ENCODE measurements around the gene HDAC4.

Gene HDAC4

DNA sequence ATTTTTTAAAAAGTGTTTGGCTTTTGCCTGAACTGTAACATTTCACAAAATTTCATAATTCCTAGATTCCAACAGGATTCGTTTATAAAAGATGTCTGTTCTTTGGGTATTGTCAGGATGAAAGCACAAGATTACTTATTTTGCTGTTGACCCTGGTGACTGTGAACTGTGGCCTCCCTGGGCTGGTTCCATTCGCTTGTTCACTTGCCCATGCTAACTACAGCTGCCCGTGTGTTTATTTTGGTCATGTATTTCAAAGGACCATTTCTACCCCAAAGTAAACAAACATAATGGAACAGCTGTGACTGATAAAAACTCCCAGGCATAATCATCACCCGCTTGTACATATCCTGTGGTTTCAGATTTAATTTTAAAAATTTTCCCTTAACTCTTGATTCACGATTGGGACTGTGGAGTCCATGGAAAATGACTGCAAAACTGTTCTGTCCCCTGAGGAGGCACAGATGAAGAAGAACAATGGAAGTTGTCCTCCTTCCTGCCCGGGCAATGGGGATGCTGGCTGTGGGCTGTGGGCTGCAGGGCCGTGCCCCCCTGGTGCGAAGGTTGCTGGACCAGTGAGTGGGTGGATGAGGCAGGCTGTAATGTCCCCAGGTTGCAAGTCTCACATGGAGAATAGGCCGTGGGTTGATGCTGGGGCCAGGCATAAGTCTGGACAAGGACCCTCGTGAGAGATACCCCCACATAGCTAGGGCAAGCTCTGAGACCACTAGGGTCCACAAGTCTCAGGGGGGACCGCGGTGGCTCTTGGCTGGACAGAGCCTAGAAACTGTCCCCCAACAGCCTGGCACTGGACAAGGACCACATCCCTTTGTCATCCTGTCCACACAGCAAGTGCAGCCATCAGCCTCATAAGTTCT, 28.9 kb upstream of the HDAC4 start:
- no peak for DNase-seq (ENCODE audit: low spot score)

DNA sequence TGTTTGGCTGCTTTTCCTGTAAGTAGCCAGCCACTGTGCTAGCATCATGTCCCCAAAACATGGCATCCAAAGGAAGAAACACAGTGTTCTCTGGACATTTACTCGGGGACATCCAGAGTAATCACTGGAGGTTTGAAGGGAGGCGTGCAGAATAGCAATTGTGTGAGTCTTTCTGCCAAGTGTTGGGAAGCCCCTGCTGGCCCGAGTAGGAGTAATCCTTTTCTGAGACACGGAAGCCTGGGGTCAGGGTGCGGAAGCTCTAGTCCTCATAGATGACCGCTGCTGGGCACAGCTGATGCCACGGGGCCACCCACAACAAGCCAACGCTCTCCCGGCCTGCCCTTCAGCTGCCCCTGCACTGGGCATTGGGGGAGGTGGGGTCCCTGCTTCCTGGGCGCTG, 24.8 kb upstream of the HDAC4 start:
- no peak for DNase-seq (ENCODE audit: low spot score)

DNA sequence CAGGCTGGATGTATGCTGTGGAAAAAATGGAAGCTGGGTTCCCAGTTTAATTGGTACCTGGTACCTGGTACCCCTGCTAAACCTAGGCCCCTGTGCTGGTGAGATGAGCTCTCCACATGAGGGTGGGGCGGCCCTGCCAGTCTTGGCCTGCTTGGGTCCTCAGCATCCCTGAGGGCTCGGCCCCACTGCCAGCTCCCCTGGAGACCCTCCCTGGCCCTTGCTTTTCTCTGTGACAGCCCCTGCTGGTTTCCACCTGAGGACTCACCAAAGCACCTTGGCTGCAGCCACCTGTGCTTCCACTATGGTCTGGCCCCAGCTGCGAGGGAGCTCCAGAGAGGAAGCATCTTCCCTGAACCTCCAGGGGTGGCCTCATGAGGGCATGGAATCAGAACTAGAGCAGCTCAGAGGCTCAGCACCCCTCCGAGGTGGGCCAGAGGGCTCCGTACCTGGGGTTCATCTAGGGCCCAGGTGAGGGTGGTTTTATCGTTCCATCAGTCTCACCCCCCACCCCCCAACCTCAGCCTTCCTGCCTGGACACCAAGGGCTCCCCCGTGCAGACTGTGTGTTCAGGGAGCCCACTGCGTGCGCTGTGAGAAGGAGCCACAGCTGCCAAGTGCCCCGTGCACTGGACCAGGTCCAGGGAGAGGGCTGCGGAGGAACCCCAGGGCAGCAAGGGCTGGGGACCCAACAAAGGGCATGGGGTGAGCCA, 23.7 kb upstream of the HDAC4 start:
- no peak for DNase-seq (ENCODE audit: low spot score)

DNA sequence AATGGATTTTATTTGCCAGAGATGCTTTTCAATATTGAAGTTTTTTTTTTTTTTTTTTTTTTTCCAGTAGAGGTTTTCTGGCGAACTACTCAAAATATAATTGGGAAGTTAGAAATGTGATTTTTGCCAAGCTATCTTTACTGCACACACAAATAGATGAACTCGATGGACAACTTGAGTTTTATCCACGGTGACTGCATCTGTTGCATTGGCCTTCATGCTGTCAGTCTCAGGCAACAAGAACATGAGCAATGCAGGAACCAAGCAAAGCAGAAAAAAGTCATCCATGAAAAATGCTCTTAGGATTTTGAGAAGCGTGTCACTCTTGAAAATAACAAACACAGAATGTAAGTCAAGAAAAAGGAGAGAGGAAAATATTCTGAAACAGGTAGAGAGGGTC, 22.7 kb upstream of the HDAC4 start:
- DNase-seq (ENCODE audit: low spot score) = no peak

DNA sequence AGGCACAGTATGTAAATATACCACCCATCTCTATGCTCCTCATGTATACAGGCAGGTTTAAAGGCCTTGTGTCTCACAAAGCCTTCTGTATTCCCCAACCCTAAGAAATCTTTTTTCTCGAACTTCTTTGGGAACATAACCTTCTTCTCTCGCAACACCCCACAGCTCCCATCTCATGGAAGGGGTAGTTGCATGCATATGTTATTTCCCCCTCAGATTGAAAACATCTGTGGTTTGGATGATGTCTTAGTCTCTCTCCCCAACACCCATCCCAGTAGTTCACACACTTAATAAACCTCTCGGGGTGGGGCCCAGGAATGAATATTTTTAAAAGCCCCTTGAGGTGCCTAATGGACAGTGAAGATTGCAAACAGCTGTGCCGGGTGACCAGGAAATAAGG, 21.0 kb upstream of the HDAC4 start:
- no peak for DNase-seq (ENCODE audit: low spot score)

DNA sequence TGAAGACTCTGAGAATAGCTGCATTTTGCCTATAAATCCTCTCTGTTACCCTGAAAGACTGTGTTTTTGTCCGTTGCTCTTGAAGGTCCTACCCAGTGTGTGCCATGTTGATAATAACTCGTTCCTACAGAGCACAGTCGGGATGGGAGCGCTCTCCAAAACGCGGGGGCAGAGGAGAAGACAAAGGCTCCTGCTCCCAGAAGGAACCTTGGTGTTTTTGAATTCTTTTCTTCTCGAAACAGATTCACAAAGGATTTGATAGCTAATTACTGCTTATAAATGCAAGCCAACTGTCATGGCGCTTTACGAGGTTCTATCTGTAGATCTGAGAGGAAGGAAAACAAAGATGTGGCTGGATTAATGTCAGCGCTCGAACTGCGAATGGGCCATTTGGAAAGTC, 19.3 kb upstream of the HDAC4 start:
- DNase-seq (ENCODE audit: low spot score) = no peak

DNA sequence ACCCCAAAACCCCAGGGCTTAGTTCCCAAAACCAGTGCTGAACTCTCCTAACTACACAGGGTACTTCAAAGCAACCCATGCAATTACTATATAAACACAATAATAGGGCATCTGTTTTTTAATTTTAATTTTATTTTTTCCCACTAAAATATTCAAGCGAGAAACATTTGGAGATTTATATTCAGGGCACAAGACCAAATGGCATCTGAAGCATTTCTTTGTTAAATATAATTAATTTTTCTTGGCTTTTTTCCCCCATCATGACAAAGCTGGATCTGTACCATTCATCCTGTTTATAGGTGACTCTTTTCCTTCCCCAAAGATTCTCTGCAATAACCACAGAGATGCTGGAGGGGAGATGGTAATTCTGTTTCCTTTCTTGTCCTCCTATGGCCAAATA, 18.1 kb upstream of the HDAC4 start:
- DNase-seq (ENCODE audit: low spot score) = no peak

DNA sequence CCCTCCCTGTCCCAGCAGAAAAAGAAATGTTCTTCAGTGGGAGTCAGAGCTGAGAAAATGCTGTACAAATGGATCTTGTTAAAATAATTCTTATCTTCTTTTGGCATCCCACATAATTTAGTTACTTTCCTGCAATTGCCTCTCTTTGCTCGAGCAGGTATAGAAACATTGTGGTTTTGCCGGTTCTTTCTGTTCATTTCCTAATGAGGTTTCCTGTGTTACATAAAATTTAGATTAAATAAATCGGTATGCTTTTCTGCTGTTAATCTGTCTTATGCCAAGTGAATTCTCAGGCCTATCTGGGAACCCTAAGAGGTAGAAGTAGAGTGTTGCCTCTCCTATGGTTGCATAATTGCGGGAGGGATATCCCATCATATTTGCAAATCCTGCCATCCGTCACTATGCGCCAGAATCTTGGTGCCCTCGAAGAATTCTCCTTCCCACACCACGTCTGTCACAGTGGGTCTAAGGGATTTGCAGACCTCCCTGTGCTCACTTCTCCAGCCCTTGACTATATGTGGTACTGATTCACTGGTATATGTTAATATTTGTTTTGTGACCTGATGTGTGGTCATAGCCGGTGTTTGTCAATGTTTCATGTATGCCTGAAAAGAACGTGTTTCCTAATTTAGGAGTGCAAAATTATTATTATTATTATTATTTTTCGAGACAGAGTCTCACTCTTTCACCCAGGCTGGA, 12.2 kb upstream of the HDAC4 start:
- DNase-seq (ENCODE audit: low spot score) = no peak

DNA sequence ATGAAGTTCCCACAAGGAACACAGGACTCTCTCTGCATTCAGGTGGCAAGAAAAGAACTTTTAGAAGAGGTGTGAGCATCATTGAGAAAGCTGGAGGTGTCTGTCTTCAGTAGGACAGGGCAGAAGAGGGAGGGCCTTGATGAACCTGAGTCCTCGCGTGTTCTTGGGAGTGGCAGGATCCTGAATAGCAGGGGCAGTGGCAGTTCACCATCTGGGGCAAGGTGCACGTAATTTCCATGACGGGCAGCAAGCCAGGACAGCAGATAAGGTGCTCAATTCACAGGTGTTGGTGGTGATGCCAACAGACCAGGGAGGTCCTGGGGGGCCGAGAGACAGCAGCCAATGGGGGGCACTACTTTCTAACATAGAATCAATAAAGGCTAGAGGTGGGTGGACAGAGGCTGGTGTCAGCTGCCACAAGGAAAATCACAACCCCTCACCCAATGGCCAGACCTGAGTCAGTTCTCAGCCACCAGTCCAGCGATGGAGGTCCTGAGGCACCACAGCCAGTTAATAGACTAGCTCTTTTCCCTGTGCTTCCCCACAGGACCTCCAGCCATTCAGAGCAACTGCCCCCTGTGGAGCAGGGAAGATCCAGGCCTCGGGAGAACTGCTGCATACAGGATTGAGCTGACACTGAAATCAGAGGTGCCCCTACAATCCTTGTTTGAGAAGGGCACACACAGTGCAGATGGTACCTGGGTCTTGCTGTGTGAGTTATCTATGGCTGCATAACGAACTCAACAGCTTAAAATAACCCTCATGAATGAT, 10.9 kb upstream of the HDAC4 start:
- DNase-seq (ENCODE audit: low spot score) = no peak

DNA sequence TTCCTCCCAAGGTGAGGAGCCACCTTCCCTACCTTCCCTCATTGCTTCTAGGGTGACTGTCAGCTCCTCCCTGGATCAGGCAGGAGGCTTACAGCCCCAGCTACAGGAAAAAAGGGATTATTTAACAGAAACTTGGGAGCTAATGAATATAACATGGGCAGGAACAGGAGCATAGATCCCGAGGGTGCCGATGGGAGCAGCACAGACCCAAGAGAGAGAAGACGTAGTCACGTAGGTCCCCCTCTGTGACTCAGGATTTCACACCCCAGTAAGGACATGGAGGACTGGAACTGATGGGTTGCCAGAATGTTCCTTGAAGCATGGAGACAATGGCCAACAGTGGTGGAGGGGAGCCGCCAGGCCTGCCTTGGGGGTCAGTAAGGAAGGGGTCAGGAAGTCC, 10.3 kb upstream of the HDAC4 start:
- DNase-seq (ENCODE audit: low spot score) = no peak

DNA sequence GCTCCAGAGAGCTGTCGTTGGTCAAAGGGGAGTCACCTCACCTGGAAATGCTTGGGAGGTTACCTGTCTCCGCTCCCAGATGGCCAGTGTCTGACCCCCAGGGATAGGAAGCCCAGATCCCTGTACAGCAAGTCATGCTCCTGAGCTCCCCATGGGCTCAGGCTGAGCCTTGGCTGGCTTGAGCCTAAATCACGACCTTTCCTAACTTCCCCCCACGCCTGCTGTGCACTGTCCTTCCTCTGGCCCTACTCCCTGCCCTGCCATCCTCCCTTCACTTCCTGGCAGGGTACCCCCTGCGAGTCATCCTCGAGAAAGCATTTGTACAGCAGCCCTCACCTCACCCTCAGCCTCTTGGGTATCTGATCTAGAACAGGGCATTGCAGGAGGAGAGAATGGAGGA, 9.2 kb upstream of the HDAC4 start:
- DNase-seq (ENCODE audit: low spot score) = no peak

DNA sequence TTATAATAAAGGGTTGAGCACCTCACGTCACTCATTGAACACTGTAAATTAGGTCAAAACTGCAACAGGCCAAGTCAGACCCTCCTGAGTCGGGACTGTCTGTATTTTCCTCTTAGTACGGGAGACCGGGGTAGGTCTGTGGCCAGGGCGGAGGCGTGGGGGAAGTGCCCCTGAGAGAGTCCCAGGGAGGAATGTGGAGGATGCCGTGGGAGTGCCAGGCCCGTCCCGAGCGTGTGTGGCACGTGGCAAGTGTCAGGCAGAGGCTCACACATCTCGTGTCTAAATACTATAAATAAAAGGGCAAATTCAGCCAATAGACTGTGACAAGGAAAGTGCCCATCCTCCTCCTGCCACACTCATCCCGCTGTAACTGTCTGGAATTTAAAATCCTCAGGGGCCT, 6.3 kb upstream of the HDAC4 start:
- DNase-seq (ENCODE audit: low spot score) = no peak

DNA sequence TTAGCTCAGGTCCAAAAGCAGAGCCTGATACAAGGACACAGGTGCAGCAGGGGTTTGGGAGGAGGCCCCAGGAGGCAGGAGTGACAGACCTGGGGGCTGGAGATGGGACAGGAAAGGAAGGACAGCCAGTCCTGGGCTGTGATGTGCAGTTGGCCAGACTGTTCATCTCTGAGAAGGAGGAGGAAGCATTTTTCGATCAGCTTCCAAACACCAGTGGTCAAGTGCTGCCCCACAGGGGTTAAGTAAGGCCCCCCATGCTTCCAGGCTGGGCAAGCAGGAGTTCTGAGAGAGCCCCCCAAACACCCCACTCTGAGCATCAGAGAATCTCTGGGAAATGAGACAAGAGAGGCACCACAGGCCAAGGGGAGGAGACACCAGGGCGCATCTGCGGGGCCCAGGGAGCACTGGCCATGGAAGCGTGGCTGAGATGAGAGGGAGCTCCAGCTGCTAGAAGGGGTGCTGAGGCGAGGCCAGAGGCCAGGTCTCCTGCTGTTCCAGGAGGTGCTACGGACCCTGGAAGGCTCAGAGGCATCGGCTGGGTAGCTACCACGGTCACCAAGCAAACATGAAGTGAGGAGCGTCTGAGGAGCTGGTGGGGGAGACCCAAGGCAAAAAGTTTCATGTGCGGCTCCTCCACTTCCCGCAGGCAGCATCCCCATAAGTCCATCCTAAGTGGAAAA, 5.6 kb upstream of the HDAC4 start:
- DNase-seq (ENCODE audit: low spot score) = no peak

DNA sequence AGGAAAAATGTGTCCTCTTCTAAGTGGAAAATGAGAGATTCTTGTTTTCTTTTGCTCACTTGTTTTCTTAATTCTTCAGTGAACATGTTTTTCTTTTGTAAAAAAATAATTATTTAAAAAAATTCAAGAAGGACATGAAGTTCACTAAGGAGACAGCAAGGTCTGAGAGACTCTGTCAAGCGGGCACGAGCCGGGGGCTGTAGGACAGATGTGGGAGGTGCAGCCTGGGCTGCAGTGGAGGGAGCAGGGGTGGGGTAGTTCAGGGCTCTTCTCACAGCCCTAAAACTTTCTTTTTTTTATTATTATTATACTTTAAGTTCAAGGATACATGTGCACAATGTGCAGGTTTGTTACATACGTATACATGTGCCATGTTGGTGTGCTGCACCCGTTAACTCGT, 4.3 kb upstream of the HDAC4 start:
- DNase-seq (ENCODE audit: low spot score) = no peak

DNA sequence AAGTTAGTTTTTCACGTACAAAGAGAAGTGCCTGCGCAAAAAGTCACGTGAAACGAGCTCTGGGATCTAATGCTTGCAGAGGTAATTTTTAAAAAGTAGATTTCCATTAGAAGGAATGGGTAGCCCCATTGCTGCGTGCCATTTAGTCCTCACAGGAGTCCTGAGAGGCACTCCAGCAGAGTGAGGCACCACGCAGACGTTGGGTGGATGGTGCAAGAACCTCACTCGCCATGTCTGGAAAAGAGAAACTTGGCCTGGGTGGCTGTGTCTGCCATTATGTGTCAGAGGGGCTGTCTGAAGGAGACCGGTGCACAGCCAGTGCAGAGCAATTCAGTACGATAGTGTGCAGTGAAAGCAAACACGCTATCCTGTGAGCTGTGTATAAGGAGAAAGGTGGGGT, 1.8 kb upstream of the HDAC4 start:
- no peak for DNase-seq (ENCODE audit: low spot score)

DNA sequence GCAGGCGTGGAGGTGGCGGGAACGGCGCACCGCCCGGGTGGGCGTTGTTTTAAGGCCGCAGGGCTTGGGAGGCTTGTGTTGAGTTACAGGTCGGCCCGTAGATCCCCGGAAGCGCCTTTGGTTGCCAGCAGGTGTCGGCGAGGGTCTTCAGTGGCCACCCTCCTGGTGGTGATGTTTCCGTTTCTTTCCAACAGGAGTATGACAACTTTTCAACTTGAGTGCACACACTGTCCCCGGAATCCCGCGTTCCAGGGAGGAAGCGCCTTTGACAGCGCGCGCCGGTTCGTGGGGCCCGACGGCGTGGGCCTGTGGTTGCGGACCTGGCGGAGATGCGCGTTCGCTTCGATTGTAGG, 1.0 kb upstream of the HDAC4 start:
- DNase-seq (ENCODE audit: low spot score) = no peak

DNA sequence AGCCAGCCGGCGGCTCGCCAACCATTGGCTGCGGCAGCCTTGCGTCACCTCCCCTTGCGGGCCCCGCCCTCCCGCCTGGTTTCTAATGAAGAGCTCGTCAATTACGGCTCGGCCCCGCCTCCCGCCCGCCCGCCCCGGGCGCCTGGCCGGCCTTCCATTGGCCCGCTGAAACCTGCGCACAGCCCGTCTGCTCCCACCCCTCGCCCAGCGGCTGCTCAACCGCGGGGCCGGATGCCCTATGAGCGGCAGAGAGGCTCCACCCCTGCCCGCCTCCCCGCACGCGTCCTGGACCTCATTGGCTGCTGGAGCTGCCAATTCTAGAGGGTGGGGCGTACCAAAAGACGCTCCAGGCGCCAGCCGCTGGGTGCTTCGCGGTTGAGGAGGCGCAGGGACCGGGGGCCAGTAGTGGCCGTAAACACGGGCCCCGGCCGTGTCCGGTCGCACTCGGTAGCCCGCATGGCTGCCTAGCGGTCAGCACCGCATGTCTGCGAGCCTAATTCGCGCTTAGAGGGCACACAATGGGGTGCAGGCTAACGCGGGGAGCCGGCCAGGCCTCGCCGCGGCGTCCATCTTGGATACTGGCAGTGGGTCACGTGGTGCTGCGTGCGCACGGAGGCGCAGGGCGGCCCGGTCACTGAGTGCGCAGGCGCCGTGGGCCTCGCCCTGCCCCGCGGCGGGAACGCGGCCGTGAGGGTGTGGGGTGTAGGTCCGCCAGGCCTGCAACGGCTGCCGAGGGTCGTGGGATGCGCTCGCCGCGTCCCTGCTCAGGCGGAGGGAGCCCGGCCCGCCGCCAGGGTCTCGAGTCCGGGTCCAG, 454 bp upstream of the HDAC4 start:
- peak; percentile 99 for DNase-seq (ENCODE audit: low spot score)

DNA sequence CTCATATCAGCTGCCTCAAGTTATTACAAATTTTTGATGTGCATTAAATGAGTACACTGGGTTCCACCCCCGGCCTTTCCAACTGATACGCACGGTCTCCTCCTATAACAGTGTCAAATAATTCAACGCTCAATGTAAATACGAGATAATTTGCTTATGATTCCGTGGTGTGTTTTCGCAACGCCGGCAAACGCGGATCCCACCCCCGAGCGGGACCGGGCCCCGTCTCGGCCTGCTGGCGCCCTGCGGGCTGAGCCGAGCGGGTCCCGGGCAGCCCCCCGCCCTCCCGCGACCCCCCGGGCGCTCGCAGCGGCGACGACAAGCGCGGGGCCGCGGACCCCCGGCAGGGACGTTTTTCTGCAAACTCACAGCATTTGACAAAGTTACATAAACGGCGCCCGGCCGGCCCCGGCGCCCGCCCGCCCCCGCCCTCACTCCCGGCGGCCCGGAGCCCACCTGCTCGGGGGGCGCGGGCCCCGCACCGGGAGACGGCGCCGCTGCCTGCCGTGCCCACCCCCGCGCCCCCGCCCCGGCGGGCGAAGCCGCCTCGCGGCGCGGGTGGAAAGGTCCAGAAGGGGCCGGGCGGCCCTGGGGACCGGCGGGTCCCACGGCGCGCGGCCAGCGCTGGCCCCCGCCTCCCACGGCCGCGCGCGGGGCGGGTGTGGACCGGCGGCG, 762 bp downstream of the HDAC4 start:
- no peak for DNase-seq (ENCODE audit: low spot score)

DNA sequence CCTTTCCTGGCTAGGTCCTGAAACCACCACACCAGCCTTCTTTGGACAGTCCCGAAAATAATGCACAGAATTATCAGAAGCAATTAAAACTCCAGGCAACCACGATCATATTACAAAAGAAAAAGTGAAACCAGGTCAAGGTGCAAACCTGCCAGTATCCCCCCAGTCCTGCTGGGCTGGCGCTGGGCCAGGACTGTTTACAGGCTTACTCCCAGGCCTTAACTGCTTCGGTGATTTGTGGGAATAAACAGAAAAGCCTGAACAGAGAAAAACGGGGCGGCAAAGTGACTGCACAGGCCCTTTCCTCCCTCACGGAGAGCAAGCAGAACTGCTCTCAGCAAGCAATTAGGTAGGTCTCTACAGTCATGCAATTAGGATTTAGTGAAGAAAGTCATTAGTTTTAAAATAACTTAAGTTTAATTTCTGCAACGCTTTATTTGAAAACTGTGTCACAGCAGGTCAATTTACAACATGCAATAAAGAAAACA, 1.3 kb downstream of the HDAC4 start:
- peak; percentile 47 for DNase-seq (ENCODE audit: low spot score)

DNA sequence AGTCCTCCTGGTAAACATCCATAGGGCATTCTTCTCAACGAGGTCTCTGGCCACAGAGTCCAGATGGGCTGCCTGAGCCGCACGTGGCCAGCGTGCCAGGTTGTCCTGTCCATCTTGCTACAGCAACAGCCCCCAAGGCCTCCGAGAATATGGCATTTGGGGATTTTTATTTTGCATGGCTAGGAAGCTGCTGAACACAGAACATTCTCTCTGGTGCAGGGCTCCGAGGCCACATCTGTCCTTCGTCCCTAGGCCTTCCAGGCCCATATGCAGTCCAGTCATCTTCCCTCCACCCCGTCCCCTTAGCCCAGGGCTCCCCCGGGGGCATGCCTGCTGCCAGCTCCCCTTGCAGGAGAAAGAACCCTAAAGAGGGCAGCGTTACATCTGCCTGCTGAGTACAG, 2.3 kb downstream of the HDAC4 start:
- no peak for DNase-seq (ENCODE audit: low spot score)
